Measurements from ENCODE around the gene PPM1L.

GRCh38 chr3:160781402-160781801 is 25.4 kb downstream of the PPM1L start:
- TF ChIP-seq POLR2A (IDR thresholded peaks at IDR 0.05; ENCODE audit: low read depth, low read length) (no peak), TAF1 (IDR thresholded peaks at IDR 0.05; ENCODE audit: low read depth, low read length) (no peak), SPI1 (IDR thresholded peaks at IDR 0.05; ENCODE audit: low read depth, low read length) (no peak), POLR2AphosphoS5 (IDR thresholded peaks at IDR 0.05; ENCODE audit: low read depth, low read length) (no peak), POU2F2 (IDR thresholded peaks at IDR 0.05; ENCODE audit: low read depth, low read length) (no peak), PAX5 (IDR thresholded peaks at IDR 0.05; ENCODE audit: insufficient read depth, low read length, severe bottlenecking) (no peak)

Data from GM12891 (cell line).